GM18508 (cell line): ENCODE data around the gene HEXD.

Experiments used
- ATAC-seq: cut with Tn5 transposase; IDR thresholded peaks from one replicate; pipeline ENCODE4 v1.9.1; 2021; ENCODE audit warnings: moderate number of reproducible peaks; ENCODE audit not compliant: insufficient read depth, unreplicated experiment

The HEXD gene

GRCh38 chr17:82412535-82413520, 5.3 kb upstream of the HEXD start:
- no peak for ATAC-seq

DNA sequence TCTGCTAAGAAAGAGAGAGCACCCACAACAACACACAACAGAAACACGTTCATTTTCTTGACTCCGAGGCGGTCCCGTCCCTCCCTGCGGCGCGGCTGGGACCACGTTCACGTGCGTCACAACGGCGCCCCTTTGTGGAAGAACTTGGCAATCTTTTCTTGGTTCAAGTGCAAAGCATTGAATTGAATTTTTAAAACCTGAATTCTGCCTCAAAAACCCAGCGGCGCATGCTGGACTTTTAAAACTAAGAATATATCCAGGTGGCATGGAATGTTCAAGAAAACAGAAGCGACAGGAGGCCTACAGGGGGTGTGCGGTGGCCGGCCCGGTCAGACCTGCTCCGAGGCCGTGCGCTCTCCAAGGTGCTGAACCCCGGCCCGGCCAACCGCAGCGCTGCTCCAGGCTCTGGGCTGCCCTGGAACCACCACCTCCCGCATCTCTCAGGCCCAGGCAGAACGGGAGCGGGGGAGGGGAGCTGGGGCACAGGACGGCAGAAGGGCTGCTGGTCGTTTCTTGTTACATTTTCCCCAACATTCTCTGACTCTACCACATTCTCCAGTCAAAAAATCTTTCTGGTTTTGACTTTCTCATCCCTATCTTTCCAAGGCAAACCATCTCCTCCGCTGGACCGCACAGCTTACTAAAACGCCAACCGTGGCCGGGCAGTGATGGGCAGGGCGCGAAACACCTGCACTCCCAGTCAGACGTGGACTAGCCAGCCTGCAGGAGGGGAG, 3.4 kb upstream of the HEXD start:
- no peak for ATAC-seq

GRCh38 chr17:82415336-82415735, 2.8 kb upstream of the HEXD start:
- no peak for ATAC-seq

DNA sequence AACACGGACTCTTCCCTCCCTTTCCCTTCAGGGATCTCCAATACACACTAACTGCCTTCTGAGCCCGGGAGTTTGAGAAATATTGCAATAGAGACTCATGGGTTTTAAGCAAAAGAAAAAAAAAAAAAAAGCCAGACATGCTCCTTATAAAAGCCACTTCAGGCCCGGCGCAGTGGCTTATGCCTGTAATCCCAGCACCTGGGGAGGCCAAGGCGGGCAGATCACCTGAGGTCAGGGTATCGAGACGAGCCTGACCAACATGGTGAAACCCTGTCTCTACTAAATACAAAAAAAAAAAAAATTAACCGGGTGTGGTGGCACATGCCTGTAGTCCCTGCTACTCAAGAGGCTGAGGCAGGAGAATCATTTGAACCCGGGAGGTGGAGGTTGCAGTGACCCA, 2.4 kb upstream of the HEXD start:
- no peak for ATAC-seq

DNA sequence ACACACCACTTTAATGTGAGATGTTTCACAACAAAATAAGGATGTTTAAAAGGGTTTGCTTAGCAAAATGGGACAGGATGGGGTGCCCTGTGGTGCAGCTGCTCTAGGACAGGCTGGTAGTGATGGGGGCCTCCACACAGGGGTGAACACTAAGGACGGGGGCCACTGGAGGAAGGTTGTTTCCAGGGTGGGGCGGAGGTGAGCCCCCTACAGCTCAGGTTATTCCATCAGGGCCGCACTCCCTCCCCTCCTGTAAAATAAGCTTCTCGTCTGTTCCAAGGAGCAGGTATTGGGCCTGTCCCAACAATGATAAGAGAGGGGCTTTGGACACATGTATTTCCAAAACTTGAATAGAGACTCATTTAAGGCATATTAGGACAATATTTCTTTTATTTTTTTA, 1.9 kb upstream of the HEXD start:
- ATAC-seq: no peak

GRCh38 chr17:82416771-82417170, 1.4 kb upstream of the HEXD start:
- ATAC-seq: no peak

- ATAC-seq: no peak
These were observed 1.4 kb downstream of the HEXD start for GRCh38 chr17:82419540-82419939.

DNA sequence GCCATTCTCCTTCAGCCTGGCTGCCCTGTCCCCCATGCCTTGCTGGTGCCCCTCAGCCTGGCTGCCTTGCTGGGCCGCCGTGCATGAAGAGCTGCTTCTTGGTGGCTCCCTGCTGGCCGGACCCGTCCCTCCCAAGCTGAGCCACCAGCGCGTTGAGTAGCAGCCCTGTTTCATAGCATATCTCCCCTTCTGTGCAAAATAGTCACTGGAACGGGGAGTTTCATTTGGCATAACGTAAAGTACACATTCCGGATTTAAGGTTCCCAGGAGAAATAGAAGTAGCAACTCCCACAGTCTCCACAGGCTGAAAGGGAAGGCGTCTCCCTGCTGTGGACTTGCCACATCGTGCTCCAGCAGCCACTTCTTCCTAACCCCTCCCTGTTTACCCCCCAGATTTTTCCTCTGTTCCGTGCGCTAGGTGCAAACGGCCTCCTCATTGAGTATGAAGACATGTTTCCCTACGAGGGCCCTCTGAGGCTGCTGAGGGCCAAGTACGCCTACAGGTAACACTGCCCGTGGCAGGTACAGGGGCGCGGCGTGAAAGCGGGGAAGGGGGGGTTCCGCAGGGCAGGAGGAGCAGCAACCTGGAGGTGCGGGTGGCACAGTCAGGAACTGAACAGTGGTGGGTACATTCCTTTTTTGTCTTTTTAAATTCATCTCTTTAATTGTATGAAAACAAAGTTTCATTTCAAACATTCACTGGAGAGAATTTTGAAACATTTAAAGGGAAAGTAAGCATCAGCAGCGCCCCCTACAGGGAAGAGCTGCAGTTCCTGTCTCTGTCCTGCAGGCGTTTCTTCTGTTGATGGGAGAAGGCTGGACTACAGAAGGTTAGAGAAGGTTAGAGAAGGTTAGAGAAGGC, 6.1 kb downstream of the HEXD start:
- no peak for ATAC-seq

- no peak for ATAC-seq
These were observed 6.7 kb downstream of the HEXD start for GRCh38 chr17:82424863-82425159.

- no peak for ATAC-seq
These were observed 10.4 kb downstream of the HEXD start for GRCh38 chr17:82428546-82428945.

GRCh38 chr17:82429824-82430223, 11.7 kb downstream of the HEXD start:
- ATAC-seq: no peak

GRCh38 chr17:82432017-82432416, 13.9 kb downstream of the HEXD start:
- ATAC-seq: no peak

- no peak for ATAC-seq
These were observed 15.5 kb downstream of the HEXD start for GRCh38 chr17:82433560-82434215.

- ATAC-seq: no peak
These were observed 16.0 kb downstream of the HEXD start for GRCh38 chr17:82434216-82434565.

- no peak for ATAC-seq
These were observed 17.0 kb downstream of the HEXD start for GRCh38 chr17:82435103-82435502.

GRCh38 chr17:82435601-82436583, 17.7 kb downstream of the HEXD start:
- no peak for ATAC-seq

DNA sequence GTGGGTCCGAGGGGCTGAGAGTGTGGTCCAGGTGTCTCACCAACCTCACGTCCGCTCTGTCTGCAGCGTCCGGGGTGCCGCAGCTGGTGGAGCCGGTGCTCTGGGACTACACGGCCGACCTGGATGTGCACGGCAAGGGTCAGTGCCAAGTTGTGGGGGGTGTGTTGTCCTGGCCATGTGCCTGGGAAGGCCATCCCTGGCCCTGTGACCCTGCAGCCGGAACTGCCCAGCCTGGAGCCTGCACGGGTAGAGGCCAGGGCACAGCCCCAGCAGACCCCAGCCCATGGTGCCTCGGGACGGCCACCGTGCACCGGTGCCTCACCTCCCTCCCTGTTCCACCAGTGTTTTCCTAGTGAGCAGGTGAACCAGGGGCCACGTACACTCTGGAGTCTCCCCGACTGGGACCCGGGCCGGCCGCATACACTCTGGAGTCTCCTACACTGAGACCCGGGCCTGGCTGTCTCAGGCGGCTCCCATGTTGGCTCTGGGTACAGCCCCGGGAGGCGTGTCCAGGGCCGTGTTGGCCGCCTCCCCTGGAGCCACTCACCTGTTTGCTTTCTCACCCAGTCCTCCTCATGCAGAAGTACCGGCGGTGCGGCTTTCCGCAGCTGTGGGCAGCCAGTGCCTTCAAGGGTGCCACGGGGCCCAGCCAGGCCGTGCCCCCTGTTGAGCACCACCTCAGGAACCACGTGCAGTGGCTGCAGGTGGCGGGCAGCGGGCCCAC, 18.6 kb downstream of the HEXD start:
- no peak for ATAC-seq

- no peak for ATAC-seq
These were observed 19.1 kb downstream of the HEXD start for GRCh38 chr17:82437325-82437668.
